PC-9 (cell line): Measurements from ENCODE around the gene TMEM263. TPM values are rescaled to one million over a fixed set of nuclear protein-coding genes. Genes with fewer than 3 reads are reported as not detected.

Experiments
- BruUV-seq: library from RNA; stranded (reverse); fragments of 400-500 nt; replicated peaks from 2 replicates; lab custom pipeline; 2021; lab: Mats Ljungman, UMichigan
- CTCF ChIA-PET: fragments of 300-600 bp; sonication (Branson Sonifier 250); formaldehyde crosslinking; loops from one replicate; lab custom pipeline; 2022; ENCODE audit warnings: antibody characterized with exemption; lab: Charles Lee
- POLR2A ChIA-PET: fragments of 300-600 bp; sonication (Branson Sonifier 250); formaldehyde crosslinking; loops from one replicate; lab custom pipeline; 2022; ENCODE audit warnings: antibody characterized with exemption; ENCODE audit not compliant: unreplicated experiment; lab: Charles Lee
- DNase-seq, 2 experiments: peaks; one replicate each; pipeline versions ENCODE4 v3.0.0 to v3.0.0-alpha.2; 2015 to 2022; ENCODE audit warnings: mixed read lengths in 1 of 2
- H2AFZ ChIP-seq: fragments of 200-600 bp; sonication (generic); 2 replicates; pipeline ENCODE4 v1.8.1; 2017; ENCODE audit warnings: antibody characterized with exemption
- H3F3A ChIP-seq: fragments of 200-600 bp; sonication (generic); 2 replicates; pipeline ENCODE4 v1.8.1; 2017; ENCODE audit warnings: antibody characterized with exemption, mild to moderate bottlenecking, low read depth; ENCODE audit not compliant: insufficient read depth
- H3K27ac ChIP-seq: fragments of 200-600 bp; sonication (generic); 2 replicates; pipeline ENCODE4 v1.6.1; 2016; ENCODE audit warnings: mixed run types
- H3K27me3 ChIP-seq: fragments of 200-600 bp; sonication (generic); 2 replicates; pipeline ENCODE4 v1.6.1; 2016; ENCODE audit warnings: low read depth, mixed run types; ENCODE audit not compliant: insufficient read depth
- H3K36me3 ChIP-seq: fragments of 200-600 bp; sonication (generic); 2 replicates; pipeline ENCODE4 v1.6.1; 2016; ENCODE audit warnings: low read depth, mixed run types
- H3K4me1 ChIP-seq: fragments of 200-600 bp; sonication (generic); replicated peaks from 2 replicates; pipeline ENCODE4 v1.6.1; 2016; ENCODE audit warnings: mixed run types; ENCODE audit not compliant: insufficient read depth
- H3K4me2 ChIP-seq: fragments of 200-600 bp; sonication (generic); 2 replicates; pipeline ENCODE4 v1.6.1; 2017; ENCODE audit warnings: mixed run types
- H3K4me3 ChIP-seq: fragments of 200-600 bp; sonication (generic); 2 replicates; pipeline ENCODE4 v1.6.1; 2016; ENCODE audit warnings: mixed run types
- H3K79me2 ChIP-seq: fragments of 200-600 bp; sonication (generic); 2 replicates; pipeline ENCODE4 v1.6.1; 2017; ENCODE audit warnings: low read depth, mixed run types
- H3K9me2 ChIP-seq: fragments of 200-600 bp; sonication (generic); 2 replicates; pipeline ENCODE4 v1.8.1; 2017; ENCODE audit warnings: mild to moderate bottlenecking; ENCODE audit not compliant: insufficient read depth
- H3K9me3 ChIP-seq: fragments of 200-600 bp; sonication (generic); 2 replicates; pipeline ENCODE4 v1.8.1; 2016; ENCODE audit warnings: low read depth; ENCODE audit not compliant: insufficient read depth
- H4K20me1 ChIP-seq: fragments of 200-600 bp; sonication (generic); 2 replicates; pipeline ENCODE4 v1.8.1; 2017; ENCODE audit not compliant: insufficient read depth
- EZH2 ChIP-seq: fragments of 200-600 bp; sonication (generic); IDR thresholded peaks from 2 replicates; pipeline ENCODE4 v1.8.0; 2017; ENCODE audit warnings: antibody characterized with exemption, low read depth
- intact Hi-C: fragments of 100-400 bp; cut with micrococcal nuclease; formaldehyde crosslinking; loops from one replicate; pipeline ENCODE4 v1.10.0; 2022; ENCODE audit not compliant: unreplicated experiment
- total RNA-seq: library from RNA; stranded (reverse); gene quantifications from 2 replicates; pipeline ENCODE4 v1.2.3, GENCODE V29; 2021
- TF ChIP-seq, protein P1 (sequence below): fragments of 200-600 bp; sonication (generic); conservative IDR thresholded peaks from 2 replicates; pipeline ENCODE4 v1.6.1; 2017; ENCODE audit warnings: mixed run types, antibody characterized with exemption, mild to moderate bottlenecking, moderate library complexity

TMEM263 gene
- total RNA-seq, 1 experiment from 2014 or later, result 33.2 TPM

DNA sequence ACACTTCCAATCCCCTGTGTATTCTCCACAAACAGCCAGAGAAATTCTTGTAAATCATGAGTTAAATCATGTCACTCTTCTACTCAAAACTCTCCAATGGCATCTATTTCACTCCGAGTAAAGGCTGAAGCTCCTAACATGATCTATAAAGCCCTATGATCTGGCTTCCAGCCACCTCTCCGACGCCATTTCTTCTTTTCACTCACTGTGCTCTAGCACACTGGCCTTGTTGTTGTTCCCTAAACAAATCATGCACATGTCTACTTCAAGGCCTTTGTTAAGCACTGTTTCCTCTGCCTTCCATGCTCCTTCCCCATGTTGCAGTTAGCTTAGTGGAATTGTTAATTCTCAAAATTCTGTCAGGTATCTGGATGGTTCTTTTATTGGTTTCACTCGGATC, 61.3 kb downstream of the TMEM263 start:
- ChIA-PET CTCF (no interaction called here), POLR2A (no interaction called here)
- Histone ChIP-seq H3K4me3 (no peak overlapping the region), H3K79me2 (no peaks in the 10 kb centered on the region), H3K9me2 (no peaks in the 10 kb centered on the region), H3K4me2 (no peak overlapping the region), H3K4me1 (no peaks in the 10 kb centered on the region), H2AFZ (no peak overlapping the region), H3K27me3 (no peaks in the 10 kb centered on the region), H3K36me3 (0 out of 2 replicates have a peak, but pooled peaks cover 5% of the 10 kb centered on the region), H3K27ac (no peak overlapping the region), H3K9me3 (no peaks in the 10 kb centered on the region), H3F3A (peaks cover 3% of the 10 kb centered on the region; the same call in 1 of the 2 replicates), H4K20me1 (no peaks in the 10 kb centered on the region)
- intact Hi-C loops, result no loop called here
- no peak for DNase-seq
- BruUV-seq, result no TSS peak
- TF ChIP-seq EZH2, result no peak
- TF ChIP-seq, protein P1, sequence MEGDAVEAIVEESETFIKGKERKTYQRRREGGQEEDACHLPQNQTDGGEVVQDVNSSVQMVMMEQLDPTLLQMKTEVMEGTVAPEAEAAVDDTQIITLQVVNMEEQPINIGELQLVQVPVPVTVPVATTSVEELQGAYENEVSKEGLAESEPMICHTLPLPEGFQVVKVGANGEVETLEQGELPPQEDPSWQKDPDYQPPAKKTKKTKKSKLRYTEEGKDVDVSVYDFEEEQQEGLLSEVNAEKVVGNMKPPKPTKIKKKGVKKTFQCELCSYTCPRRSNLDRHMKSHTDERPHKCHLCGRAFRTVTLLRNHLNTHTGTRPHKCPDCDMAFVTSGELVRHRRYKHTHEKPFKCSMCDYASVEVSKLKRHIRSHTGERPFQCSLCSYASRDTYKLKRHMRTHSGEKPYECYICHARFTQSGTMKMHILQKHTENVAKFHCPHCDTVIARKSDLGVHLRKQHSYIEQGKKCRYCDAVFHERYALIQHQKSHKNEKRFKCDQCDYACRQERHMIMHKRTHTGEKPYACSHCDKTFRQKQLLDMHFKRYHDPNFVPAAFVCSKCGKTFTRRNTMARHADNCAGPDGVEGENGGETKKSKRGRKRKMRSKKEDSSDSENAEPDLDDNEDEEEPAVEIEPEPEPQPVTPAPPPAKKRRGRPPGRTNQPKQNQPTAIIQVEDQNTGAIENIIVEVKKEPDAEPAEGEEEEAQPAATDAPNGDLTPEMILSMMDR, result no peak

DNA sequence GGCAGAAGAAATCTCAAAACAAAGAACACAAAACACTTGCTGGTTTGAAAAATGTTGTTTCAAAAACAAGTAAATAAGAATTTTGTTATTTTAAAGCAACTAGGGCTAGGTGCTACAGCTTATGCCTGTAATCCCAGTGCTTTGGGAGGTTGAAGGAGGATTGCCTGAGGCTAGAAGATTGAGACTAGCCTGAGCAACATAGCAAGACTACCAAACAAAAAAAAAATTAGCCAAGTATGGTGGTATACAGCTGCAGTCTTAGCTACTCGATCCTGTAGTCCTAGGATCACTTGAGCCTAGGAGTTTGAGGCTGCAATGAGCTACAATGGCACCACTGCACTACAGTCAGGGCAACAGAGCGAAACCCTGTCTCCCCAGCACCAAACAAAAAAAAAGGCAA, 63.8 kb downstream of the TMEM263 start:
- TF ChIP-seq, protein P1, result no peak
- no peak for TF ChIP-seq EZH2
- intact Hi-C loops, result no loop called here
- H3K27me3 ChIP-seq, result no peaks in the 10 kb centered on the region
- H3K4me3 ChIP-seq, result no peak overlapping the region
- H3K36me3 ChIP-seq, result 0 out of 2 replicates have a peak, but pooled peaks cover 5% of the 10 kb centered on the region
- no peak for DNase-seq
- no peak overlapping the region for H3K4me2 ChIP-seq
- H3K9me3 ChIP-seq, result no peaks in the 10 kb centered on the region
- no peaks in the 10 kb centered on the region for H3K79me2 ChIP-seq
- H3K4me1 ChIP-seq, result no peaks in the 10 kb centered on the region
- BruUV-seq, result no TSS peak
- ChIA-PET POLR2A (no interaction called here), CTCF (no interaction called here)
- H3K27ac ChIP-seq, result no peak overlapping the region
- peaks cover 3% of the 10 kb centered on the region; the same call in 1 of the 2 replicates for H3F3A ChIP-seq
- no peak overlapping the region for H2AFZ ChIP-seq
- no peaks in the 10 kb centered on the region for H4K20me1 ChIP-seq
- H3K9me2 ChIP-seq, result no peaks in the 10 kb centered on the region

Other genes starting within 250 kb of the TMEM263 start
- 9.0 and 14.9 TPM in 2 replicates for gene RIC8B, start 181.2 kb upstream of the TMEM263 start, total RNA-seq
- gene MTERF2, start 31.2 kb downstream of the TMEM263 start, total RNA-seq, result 8.2 and 9.0 TPM in 2 replicates
- gene CRY1, start 137.6 kb downstream of the TMEM263 start, total RNA-seq, result 15.7 and 18.1 TPM in 2 replicates